Activated effector memory CD4-positive, alpha-beta T cell treated with anti-CD3 and anti-CD28 coated beads, Interleukin-2, amount 50 U/mL, for 16 hours (primary cell): ENCODE results near the gene TCAF1.
"Not testable (repeated sequence)": the region's sequence is repeated elsewhere in the genome, so short reads cannot be mapped to it uniquely, and the experiment has no call there.

Source experiments
- DNase-seq: peaks from one replicate; pipeline ENCODE4 v3.0.0-alpha.2; 2020

TCAF1 gene

DNA sequence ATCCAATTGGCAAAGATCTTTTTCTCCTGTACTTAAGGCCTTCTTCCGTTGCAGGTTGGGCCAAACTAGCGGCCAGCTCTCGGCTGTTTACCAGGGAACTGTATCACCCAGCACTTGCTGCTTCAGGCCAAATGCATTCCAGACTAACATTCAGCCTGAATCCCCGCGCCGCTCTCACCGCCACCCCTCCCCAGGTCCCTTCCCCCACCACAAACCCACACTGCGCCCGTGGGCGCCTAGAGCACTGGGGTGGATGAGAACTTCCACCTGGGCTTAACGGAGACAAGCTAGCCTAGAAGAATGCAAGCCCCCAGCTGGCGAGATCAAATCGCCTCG lies 676 bp downstream of the TCAF1 start:
- no peak for DNase-seq

GRCh38 chr7:143900230-143900766 lies 1.7 kb downstream of the TCAF1 start:
- no peak for DNase-seq

- DNase-seq, result no peak
Measured at GRCh38 chr7:143898810-143899209, 3.2 kb downstream of the TCAF1 start.

- no peak for DNase-seq
Measured at GRCh38 chr7:143896667-143897066, 5.3 kb downstream of the TCAF1 start.

DNA sequence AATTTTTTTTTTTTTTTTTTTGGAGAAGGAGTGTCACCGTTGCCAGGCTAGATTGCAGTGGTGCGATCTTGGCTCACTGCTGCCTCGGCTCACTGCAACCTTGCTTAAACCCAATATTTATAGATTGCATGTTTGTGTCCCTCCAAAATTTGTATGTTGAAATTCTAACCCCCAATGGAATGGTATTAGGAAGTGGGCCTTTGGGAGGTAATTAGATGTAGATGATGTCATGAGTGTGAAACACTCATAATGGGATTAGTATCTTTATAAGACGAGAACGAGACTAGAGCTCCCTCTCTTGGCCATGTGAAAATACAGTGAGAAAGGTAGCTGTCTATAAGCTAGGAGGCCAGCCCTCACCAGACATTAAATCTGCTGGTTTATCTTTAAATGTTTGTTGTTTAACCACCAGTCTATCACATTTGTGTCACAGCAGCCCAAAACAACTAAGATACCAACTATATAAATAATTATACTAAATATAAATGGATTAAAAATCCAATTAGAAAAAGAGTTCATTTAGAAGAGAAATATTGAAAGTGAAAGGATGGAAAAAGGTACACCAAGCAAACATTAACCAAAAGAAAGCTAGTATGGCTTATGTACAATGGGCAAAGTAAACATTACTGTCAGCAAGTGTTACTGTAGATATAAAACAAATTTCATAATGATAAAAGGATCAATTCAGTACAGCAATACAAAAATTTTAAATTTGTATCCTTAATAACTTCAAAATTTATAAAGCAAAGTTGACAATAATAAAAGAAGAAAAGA lies 9.3 kb downstream of the TCAF1 start:
- DNase-seq, result no peak

- no peak for DNase-seq
Measured at GRCh38 chr7:143891457-143891856, 10.5 kb downstream of the TCAF1 start.

DNA sequence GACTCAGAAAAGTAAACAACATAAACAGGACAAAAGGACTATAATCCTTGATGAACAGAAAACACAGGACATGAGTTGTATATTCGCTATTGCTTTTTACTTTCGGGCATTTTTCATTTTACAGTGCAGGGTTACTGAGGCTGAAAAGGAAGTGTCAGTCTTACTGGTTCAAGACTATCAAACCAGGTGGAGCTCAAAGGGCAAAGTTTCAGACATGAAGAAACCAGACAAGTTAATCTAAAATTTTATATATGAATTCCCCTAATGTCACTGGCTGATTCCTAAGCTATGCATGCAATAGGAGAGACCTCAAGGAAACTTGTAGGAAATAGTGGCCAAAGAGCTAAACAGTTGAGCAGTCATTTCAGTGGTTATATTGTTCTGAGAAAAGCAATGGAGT lies 11.4 kb downstream of the TCAF1 start:
- no peak for DNase-seq

- no peak for DNase-seq
Measured at GRCh38 chr7:143889068-143889467, 12.9 kb downstream of the TCAF1 start.

- DNase-seq, result no peak
Measured at GRCh38 chr7:143886826-143887477, 15.0 kb downstream of the TCAF1 start.

DNA sequence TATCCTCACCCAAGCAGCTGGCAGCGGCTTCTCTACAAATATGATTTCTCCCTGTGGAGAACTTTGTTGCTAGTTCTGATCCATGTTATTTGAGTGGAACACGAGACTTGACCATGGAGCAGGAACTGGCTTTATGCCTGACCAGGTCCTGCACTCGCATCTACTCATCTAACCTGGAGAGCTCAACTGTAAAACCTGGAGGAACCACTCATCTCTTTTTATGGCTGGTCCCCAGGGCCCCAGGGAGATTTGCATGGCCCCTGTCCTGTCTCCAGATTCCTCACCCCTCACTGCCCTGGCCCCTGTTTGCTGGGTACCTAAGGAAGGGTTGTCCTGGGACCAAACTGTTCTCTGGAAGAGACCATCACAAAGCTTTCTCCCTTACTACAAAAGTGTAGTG lies 16.0 kb downstream of the TCAF1 start:
- DNase-seq, result no peak

DNA sequence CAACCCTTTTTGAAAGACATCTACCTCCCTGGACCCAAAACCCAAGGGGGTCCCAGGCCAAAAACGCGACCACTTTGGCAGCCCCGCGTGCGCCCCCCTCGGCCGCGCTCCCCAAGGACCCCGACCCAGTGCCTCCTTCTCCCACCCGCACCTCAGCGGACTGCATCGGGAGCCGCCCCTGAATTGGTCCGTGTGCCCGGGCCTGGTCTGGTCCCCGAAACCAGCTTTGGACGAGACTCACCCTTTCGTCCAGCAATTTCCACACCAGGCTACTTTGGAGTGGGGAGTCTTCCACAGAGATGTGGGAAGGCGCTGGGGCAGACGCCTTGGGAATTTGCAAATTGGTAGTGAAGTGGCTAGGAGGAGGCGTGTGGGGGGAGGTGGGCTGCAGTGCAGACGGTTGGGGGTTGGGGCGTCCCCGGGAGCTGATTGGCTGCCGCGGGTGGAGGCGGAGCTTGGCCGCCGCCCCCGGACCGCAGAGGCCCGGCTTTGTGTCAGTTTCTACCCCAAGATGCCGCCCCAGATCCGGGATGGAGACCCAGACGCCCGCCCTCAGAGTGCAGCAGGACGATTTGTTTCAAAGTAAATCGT lies 16.9 kb downstream of the TCAF1 start:
- DNase-seq, result no peak

DNA sequence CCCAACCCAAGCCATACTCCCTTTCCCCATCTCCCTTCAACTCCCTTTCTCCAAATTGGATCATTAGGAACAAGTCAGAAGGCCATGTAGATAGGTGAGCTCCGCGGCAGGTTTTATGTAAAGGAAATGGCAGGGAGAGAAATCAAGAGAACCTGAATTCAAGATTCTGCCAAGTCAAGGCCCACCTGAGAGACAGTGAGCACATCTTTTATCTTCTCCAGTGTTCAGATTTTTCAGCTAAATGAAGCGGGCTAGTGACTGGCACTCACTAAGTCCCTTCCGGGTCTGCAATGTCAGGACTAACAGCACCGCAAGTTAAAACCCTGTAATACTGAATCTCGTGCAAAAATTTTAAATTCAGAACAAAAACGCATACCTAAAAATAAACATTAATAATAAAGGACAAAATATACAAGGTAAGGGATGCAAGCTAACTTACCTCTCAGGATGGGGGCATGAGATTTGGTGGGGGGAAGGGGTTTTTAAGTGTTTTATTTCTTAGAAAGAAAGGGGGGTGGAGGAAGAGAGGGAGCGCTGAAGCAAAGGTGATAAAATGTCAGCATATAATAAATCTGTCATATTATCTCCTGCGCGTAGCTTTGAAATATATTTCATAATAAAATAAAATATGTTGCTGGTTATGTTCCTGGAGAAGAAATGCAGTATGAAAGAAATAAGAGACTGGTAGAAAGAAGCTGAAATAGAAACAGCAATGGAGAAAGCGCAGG lies 17.6 kb downstream of the TCAF1 start:
- DNase-seq, result no peak

GRCh38 chr7:143882604-143883078 lies 19.3 kb downstream of the TCAF1 start:
- no peak for DNase-seq

- DNase-seq, result no peak
Measured at GRCh38 chr7:143882020-143882603, 19.9 kb downstream of the TCAF1 start.

DNA sequence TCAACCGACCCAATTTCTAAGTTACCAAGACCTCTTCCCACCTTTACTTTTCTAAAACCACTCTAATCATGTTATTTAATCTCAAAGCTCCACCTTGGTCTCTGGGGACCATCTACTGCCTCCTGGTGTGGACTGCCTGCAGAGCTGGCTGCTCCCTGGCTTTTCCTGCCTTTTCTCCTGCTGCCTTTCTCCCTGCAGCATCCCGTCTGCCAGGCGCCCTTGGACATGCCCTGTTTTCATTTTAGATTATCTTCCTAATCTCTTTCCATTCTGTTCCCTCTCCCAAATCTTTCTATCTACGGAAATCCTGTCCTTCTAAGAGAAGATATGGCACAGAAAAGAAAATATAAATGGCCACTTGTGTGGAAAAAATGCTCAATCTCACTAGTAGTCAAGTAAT lies 23.1 kb downstream of the TCAF1 start:
- DNase-seq, result no peak

DNA sequence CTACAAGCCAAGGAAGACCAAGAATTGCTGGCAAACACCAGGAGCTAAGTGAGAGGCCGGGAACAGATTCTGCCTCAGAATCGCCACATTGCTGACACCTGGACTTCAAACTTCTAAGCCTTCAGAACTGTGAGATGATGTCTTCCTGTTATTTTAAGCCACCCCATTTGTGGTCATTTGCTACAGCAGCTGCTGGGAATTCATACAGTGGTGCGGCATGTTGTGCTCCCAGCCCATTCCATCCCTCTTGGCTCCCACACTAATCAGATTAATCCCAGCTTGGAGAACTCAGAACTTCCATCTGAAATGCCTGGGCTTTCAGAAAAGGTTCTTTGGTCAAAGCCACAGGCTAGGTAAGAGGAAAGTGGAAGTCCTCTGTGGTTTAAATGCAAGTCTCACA lies 24.9 kb downstream of the TCAF1 start:
- no peak for DNase-seq

- DNase-seq, result no peak
Measured at GRCh38 chr7:143876218-143876617, 25.8 kb downstream of the TCAF1 start.

DNA sequence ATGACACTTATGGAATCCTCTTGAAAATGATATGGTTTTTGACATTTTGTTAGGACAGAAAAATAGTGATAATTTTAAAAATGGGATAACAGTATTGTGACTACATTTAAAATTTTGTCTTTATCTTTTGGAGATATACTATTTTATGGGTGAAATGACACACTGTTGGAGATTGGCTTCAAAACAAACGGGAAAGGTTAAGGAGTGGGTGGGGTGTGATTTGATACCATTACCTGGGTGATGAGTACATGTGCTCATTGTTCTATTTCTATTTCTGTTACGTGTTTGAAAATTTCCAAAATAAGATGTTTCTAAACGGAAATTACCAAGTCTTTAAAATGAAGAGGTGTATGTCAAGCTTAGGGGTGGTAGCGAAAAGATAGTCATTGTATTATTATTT lies 28.7 kb downstream of the TCAF1 start:
- DNase-seq, result not testable (repeated sequence)

DNA sequence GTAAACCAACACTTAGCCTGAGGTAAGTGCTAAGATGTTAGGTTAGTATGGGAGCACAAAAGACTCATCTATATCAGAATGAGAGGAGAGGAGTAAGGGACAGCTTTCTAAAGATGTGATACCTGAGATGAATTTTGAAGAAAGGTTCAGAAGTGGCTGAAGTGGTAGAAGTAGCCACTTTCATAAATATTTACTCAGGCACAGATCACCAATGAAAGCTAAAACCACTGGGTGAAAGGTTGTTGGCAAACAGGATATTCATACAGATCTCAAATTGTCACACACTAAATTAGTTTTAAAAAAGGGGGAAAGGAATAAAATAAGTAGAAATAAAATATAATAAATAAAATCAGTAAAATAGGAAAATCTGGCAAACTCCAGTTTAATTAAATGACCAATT lies 30.4 kb downstream of the TCAF1 start:
- not testable (repeated sequence) for DNase-seq

- DNase-seq, result not testable (repeated sequence)
Measured at GRCh38 chr7:143857994-143858393, 44.0 kb downstream of the TCAF1 start.

- not testable (repeated sequence) for DNase-seq
Measured at GRCh38 chr7:143855443-143855842, 46.5 kb downstream of the TCAF1 start.

- no peak for DNase-seq
Measured at GRCh38 chr7:143850682-143851081, 51.3 kb downstream of the TCAF1 start.
